22Rv1 (cell line): ENCODE data around the gene AP4E1.

ENCODE experiments used
- H3K27ac ChIP-seq: fragments of 450-650 bp; 2 replicates; pipeline ENCODE4 v1.5.1; 2017
- ZFX ChIP-seq: fragments of 450-650 bp; IDR thresholded peaks from 2 replicates; pipeline ENCODE4 v1.6.1; 2017; ENCODE audit warnings: antibody characterized with exemption, borderline replicate concordance
- TF ChIP-seq, protein P1 (sequence below): fragments of 450-650 bp; IDR thresholded peaks from 2 replicates; pipeline ENCODE4 v1.5.1; 2017; ENCODE audit warnings: mild to moderate bottlenecking

Gene AP4E1

GRCh38 chr15:50881121-50882048 is 27.1 kb upstream of the AP4E1 start:
- TF ChIP-seq, protein P1, sequence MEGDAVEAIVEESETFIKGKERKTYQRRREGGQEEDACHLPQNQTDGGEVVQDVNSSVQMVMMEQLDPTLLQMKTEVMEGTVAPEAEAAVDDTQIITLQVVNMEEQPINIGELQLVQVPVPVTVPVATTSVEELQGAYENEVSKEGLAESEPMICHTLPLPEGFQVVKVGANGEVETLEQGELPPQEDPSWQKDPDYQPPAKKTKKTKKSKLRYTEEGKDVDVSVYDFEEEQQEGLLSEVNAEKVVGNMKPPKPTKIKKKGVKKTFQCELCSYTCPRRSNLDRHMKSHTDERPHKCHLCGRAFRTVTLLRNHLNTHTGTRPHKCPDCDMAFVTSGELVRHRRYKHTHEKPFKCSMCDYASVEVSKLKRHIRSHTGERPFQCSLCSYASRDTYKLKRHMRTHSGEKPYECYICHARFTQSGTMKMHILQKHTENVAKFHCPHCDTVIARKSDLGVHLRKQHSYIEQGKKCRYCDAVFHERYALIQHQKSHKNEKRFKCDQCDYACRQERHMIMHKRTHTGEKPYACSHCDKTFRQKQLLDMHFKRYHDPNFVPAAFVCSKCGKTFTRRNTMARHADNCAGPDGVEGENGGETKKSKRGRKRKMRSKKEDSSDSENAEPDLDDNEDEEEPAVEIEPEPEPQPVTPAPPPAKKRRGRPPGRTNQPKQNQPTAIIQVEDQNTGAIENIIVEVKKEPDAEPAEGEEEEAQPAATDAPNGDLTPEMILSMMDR, result no peak
- no peak for TF ChIP-seq ZFX
- H3K27ac ChIP-seq, result no peak overlapping the region

DNA sequence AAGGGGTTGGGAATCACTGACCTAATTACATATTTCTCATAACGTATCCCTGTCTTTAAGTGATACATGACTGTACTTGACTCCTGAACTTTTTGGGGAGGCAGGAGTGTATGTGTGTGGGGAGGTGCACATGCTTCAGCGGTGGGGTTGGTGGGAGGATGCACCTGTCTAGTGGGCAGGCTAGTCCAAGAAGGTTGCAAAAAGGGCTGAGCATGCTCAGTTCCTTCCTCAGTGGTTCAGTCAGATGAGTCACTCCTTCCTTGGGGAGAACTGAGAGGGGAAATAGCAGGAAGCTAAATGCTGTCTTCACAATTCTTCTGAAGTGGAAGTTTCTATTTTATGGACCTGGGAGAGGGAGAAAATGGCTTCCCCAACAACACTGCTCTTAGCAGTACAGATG is 24.6 kb upstream of the AP4E1 start:
- H3K27ac ChIP-seq, result no peak overlapping the region
- no peak for TF ChIP-seq ZFX
- TF ChIP-seq, protein P1, result no peak

- no peak overlapping the region for H3K27ac ChIP-seq
- TF ChIP-seq ZFX, result no peak
- TF ChIP-seq, protein P1, result no peak
Measured at GRCh38 chr15:50884540-50884939, 23.9 kb upstream of the AP4E1 start.

DNA sequence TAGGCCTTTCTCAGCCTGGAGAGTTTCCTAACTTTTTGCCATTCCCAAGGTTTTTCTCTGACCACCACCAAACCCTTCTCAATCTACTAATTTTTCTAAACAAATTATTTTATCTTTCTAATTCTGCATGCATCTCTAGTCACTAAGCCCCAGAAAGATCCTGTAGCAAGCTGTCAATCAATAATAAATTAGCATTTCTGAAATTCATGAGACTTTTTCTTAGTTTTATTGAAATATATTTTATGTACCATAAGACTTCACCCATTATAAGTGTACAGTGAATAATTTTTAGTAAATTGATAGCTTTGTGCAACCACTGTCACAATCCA is 22.4 kb upstream of the AP4E1 start:
- no peak for TF ChIP-seq ZFX
- TF ChIP-seq, protein P1, result peak; percentile 74
- H3K27ac ChIP-seq, result no peak overlapping the region

DNA sequence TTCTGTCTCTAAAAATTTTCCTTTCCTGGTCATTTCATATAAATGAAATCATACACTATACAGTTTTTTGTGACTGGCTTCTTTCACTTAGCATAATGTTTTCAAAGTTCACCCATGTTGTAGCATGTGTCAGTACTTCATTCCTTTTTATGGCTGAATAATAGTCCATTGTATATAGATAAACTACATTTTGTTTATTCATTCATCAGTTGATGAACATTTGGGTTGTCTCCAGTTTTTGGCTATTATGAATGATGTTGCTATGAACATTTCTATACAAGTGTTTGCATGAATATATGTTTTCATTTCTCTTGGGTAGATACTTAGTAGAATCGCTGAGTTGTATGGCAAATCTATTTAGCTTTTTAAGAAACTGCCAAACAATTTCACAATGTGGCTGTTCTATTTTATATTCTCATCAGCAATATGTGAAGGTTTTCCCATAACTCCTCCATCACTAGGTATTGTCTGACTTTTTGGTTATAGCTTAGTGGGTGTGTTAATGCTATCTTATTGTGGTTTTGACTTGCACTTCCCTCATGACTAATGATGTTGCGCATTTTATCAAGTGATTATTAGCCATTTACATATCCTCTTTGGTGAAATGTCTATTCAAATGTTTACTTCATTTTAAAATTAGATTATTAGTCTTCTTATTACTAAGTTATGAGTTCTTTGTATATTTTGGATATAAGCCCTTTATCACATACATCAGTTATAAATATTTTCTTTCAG is 21.7 kb upstream of the AP4E1 start:
- no peak for TF ChIP-seq ZFX
- TF ChIP-seq, protein P1, result no peak
- no peak overlapping the region for H3K27ac ChIP-seq

DNA sequence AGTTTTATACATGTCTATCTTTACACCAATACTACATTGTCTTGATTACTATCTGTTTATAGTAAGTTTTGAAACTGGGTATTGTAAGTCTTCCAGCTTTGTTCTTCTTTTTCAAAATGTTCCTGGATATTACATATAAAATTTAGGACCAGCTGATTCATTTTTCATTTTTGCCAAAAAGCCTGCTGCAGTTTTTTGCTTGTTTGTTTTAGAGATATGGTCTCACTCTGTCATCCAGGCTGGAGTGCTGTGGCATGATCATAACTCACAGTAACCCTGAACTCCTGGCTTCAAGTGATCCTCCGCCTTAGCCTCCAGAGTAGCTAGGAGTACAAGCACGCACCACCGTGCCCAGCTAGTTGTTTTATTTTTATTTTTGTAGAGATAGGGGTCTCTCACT is 20.4 kb upstream of the AP4E1 start:
- H3K27ac ChIP-seq, result no peak overlapping the region
- TF ChIP-seq ZFX, result no peak

- TF ChIP-seq, protein P1, result no peak
- no peak for TF ChIP-seq ZFX
- H3K27ac ChIP-seq, result no peak overlapping the region
Measured at GRCh38 chr15:50889589-50889988, 18.9 kb upstream of the AP4E1 start.
